IPS-18a (cell line): ENCODE measurements around the gene ZNF175.

ENCODE experiments used
- H3K27ac ChIP-seq: one replicate; pipeline ENCODE4 v1.5.1; 2013; ENCODE audit warnings: low read length
- H3K27me3 ChIP-seq: one replicate; pipeline ENCODE4 v1.6.1; 2013; ENCODE audit warnings: mild to moderate bottlenecking, low read length; ENCODE audit not compliant: control insufficient read depth, insufficient read depth
- H3K36me3 ChIP-seq: one replicate; pipeline ENCODE4 v1.6.1; 2013; ENCODE audit warnings: low read depth, low read length; ENCODE audit not compliant: control insufficient read depth
- H3K4me1 ChIP-seq: one replicate; pipeline ENCODE4 v1.6.1; 2013; ENCODE audit warnings: low read depth, low read length; ENCODE audit not compliant: control insufficient read depth
- H3K4me3 ChIP-seq: one replicate; pipeline ENCODE4 v1.5.1; 2013; ENCODE audit warnings: low read length
- H3K9ac ChIP-seq: one replicate; pipeline ENCODE4 v1.6.1; 2013; ENCODE audit warnings: mild to moderate bottlenecking, low read length, moderate library complexity
- H3K9me3 ChIP-seq: one replicate; pipeline ENCODE4 v1.6.1; 2013; ENCODE audit warnings: low read depth, low read length; ENCODE audit not compliant: control insufficient read depth

Gene ZNF175

GRCh38 chr19:51551673-51552432 is 19.2 kb upstream of the ZNF175 start:
- no peak overlapping the region for H3K27ac ChIP-seq
- H3K9me3 ChIP-seq, result no peaks in the 10 kb centered on the region
- no peaks in the 10 kb centered on the region for H3K4me1 ChIP-seq
- H3K27me3 ChIP-seq, result no peaks in the 10 kb centered on the region
- no peak overlapping the region for H3K4me3 ChIP-seq
- H3K9ac ChIP-seq, result no peak overlapping the region
- H3K36me3 ChIP-seq, result no peaks in the 10 kb centered on the region

GRCh38 chr19:51552608-51552995 is 18.5 kb upstream of the ZNF175 start:
- H3K27me3 ChIP-seq, result no peaks in the 10 kb centered on the region

GRCh38 chr19:51552996-51553725 is 17.9 kb upstream of the ZNF175 start:
- Histone ChIP-seq H3K4me1 (no peaks in the 10 kb centered on the region), H3K36me3 (no peaks in the 10 kb centered on the region), H3K9me3 (no peaks in the 10 kb centered on the region), H3K27me3 (no peaks in the 10 kb centered on the region), H3K4me3 (no peak overlapping the region), H3K27ac (no peak overlapping the region), H3K9ac (no peak overlapping the region)

More at GRCh38 chr19:51552608-51552995, 18.5 kb upstream of the ZNF175 start:
- Histone ChIP-seq H3K4me3 (no peak overlapping the region), H3K9ac (no peak overlapping the region), H3K36me3 (no peaks in the 10 kb centered on the region), H3K9me3 (no peaks in the 10 kb centered on the region), H3K4me1 (no peaks in the 10 kb centered on the region), H3K27ac (no peak overlapping the region)

GRCh38 chr19:51559240-51559639 is 11.8 kb upstream of the ZNF175 start:
- H3K4me3 ChIP-seq, result no peak overlapping the region
- H3K9me3 ChIP-seq, result no peaks in the 10 kb centered on the region
- H3K9ac ChIP-seq, result no peak overlapping the region
- no peaks in the 10 kb centered on the region for H3K36me3 ChIP-seq
- H3K4me1 ChIP-seq, result no peaks in the 10 kb centered on the region
- H3K27ac ChIP-seq, result no peak overlapping the region
- no peaks in the 10 kb centered on the region for H3K27me3 ChIP-seq

GRCh38 chr19:51560339-51560738 is 10.7 kb upstream of the ZNF175 start:
- H3K36me3 ChIP-seq, result no peaks in the 10 kb centered on the region

GRCh38 chr19:51564791-51565190 is 6.3 kb upstream of the ZNF175 start:
- Histone ChIP-seq H3K4me3 (no peak overlapping the region), H3K9me3 (no peaks in the 10 kb centered on the region), H3K36me3 (no peaks in the 10 kb centered on the region), H3K4me1 (no peaks in the 10 kb centered on the region), H3K27ac (no peak overlapping the region), H3K27me3 (peaks cover 15% of the 10 kb centered on the region), H3K9ac (no peak overlapping the region)

More at GRCh38 chr19:51560339-51560738, 10.7 kb upstream of the ZNF175 start:
- no peak overlapping the region for H3K27ac ChIP-seq
- H3K9me3 ChIP-seq, result no peaks in the 10 kb centered on the region
- H3K27me3 ChIP-seq, result no peaks in the 10 kb centered on the region
- no peak overlapping the region for H3K4me3 ChIP-seq
- no peak overlapping the region for H3K9ac ChIP-seq
- H3K4me1 ChIP-seq, result no peaks in the 10 kb centered on the region

GRCh38 chr19:51565583-51565982 is 5.5 kb upstream of the ZNF175 start:
- Histone ChIP-seq H3K9ac (no peak overlapping the region), H3K27me3 (peaks cover 15% of the 10 kb centered on the region), H3K36me3 (no peaks in the 10 kb centered on the region), H3K9me3 (no peaks in the 10 kb centered on the region), H3K27ac (no peak overlapping the region), H3K4me1 (no peaks in the 10 kb centered on the region), H3K4me3 (no peak overlapping the region)

GRCh38 chr19:51566489-51567100 is 4.5 kb upstream of the ZNF175 start:
- Histone ChIP-seq H3K9ac (no peak overlapping the region), H3K9me3 (no peaks in the 10 kb centered on the region), H3K4me3 (no peak overlapping the region), H3K36me3 (no peaks in the 10 kb centered on the region), H3K27me3 (peaks cover 15% of the 10 kb centered on the region), H3K4me1 (no peaks in the 10 kb centered on the region), H3K27ac (no peak overlapping the region)

- no peak overlapping the region for H3K27ac ChIP-seq
- H3K9me3 ChIP-seq, result no peaks in the 10 kb centered on the region
- H3K4me1 ChIP-seq, result peaks cover 5% of the 10 kb centered on the region
- H3K36me3 ChIP-seq, result no peaks in the 10 kb centered on the region
- no peak overlapping the region for H3K4me3 ChIP-seq
- H3K9ac ChIP-seq, result no peak overlapping the region
- peaks cover 15% of the 10 kb centered on the region for H3K27me3 ChIP-seq
Observed at GRCh38 chr19:51567583-51567982, 3.5 kb upstream of the ZNF175 start.

- Histone ChIP-seq H3K27me3 (peaks cover 15% of the 10 kb centered on the region), H3K27ac (no peak overlapping the region), H3K4me1 (peaks cover 5% of the 10 kb centered on the region), H3K36me3 (peaks cover 5% of the 10 kb centered on the region), H3K9me3 (no peaks in the 10 kb centered on the region), H3K9ac (no peak overlapping the region), H3K4me3 (no peak overlapping the region)
Observed at GRCh38 chr19:51568456-51568855, 2.6 kb upstream of the ZNF175 start.

GRCh38 chr19:51571599-51571998 is 516 bp downstream of the ZNF175 start:
- Histone ChIP-seq H3K27ac (no peak overlapping the region), H3K9ac (peak overlapping the region; percentile 78), H3K4me3 (peak overlapping the region; percentile 88), H3K36me3 (peaks cover 9% of the 10 kb centered on the region), H3K4me1 (peaks cover 5% of the 10 kb centered on the region), H3K27me3 (peaks cover 15% of the 10 kb centered on the region), H3K9me3 (no peaks in the 10 kb centered on the region)
